Midbrain (tissue), 1 donor: ENCODE measurements around the gene SNX24.
"Not testable (repeated sequence)": the region's sequence is repeated elsewhere in the genome, so short reads cannot be mapped to it uniquely, and the experiment has no call there.

Experiments used
- DNase-seq: peaks from one replicate; lab custom pipeline; 2025; lab: John Stamatoyannopoulos, UW

SNX24 gene, protein sequence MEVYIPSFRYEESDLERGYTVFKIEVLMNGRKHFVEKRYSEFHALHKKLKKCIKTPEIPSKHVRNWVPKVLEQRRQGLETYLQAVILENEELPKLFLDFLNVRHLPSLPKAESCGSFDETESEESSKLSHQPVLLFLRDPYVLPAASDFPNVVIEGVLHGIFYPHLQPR

GRCh38 chr5:122845229-122846050 is at the start of gene SNX24:
SNX24 (plus strand) TSS chr5:122845613; CDS start chr5:122845634, 21 bp downstream.
- peak; percentile 78 for DNase-seq

DNA sequence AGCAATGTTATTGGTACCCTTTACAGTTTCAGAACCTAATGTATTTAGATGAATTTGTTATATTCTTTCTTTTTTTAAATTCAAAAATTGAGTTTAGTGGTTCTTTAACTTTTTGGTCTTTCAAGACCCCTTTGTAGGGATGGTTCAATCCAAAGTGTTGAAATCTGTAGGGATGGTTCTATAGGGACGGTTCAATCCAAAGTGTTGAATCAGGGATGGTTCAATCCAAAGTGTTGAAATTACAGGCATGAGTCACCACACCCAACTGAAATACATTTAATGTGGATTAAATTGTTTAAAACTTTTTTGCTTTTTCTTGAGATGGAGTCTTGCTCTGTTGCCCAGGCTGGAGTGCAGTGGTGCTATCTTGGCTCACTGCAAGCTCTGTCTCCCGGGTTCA is 39.9 kb upstream of the SNX24 start:
- DNase-seq, result no peak

DNA sequence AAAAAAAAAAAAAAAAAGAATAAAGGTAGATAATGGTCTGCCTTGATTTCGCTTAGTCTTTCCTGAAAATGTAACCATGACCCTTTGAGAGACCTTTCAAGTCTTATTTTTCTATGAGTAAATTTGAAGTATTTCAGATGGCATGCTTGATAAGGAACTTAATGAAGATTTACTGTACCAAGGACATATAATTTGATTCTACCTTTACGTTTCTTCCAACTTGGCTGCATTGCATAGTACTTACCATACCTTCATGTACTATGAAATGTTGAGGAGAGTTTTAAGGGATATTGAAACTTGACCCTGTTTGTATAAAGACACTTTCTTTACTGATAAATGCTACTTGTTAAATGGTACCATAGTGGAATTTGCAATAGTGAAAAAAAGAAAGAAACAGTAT is 35.0 kb upstream of the SNX24 start:
- DNase-seq, result no peak

- no peak for DNase-seq
Measured at GRCh38 chr5:122815218-122815767, 30.1 kb upstream of the SNX24 start.

DNA sequence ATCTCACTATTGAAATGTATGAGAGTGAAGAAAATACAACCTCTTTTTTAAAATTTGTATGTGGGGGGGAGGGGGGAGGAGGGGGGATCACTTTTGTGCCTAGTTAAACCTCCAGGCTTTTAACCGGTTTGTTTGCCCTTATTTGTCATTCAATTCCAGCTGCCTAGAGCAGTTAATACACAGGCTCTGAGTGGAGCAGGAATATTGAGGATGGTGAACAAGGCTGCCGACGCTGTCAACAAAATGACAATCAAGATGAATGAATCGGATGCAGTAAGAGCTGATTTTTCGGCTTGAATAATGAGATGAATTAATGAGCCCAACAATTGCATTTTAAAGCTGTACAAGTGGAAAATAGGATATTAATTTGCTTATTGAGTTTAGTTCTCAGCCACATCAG is 28.7 kb upstream of the SNX24 start:
- no peak for DNase-seq

DNA sequence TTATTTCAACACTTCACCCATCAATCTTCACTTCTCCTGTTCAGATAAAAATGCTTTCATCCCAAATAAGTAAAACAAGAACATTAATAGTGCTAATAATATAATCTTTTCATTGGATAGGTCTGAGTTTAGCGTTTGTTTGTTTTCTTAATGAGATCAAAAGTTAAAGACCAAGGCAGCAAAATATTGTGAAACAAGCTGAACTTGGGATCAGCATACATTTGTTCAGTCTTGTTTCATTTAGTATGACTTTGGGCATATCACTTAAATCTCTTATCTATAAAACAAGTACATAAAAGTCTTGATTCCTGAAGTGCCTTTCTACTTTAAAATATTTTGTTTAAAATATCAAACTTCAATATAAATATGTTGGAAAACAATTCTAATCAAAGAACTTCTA is 13.4 kb upstream of the SNX24 start:
- DNase-seq, result no peak

DNA sequence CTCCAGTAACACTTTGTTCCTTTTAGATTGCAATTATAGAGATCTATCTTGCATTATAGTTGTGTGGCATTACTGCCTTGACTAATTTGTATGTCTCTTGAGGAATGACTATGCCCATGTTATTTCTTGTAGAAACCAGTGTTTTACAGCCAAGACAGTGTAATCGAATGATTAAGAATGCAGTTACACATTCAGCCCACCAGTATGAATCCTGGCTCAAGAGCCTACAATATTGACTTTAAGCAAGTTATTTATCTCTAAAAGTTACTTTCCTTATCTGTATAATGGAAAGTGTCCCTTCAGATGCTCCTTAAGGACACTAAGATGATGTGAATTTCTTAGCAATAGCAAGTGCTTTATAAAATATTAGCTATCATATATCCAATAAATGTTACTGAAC is 9.7 kb upstream of the SNX24 start:
- no peak for DNase-seq

DNA sequence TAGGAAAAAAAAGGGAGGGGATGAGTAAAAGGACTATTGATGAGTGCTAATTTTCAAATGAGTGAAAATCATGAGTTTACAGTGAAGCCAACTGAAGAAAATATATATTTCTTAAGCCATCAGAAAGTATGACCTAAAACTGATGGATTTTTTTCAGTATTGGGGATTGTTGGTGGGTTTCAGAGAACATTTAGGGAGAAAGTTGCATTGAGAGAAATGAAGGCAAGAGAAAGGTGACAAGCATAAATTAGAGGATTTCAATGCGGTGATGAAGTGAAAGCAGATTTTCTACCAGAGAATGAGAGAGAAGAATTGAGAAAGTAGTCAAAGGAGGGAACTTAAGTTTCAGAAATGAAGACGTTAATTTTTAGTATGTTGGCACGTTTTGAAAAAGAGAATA is 8.5 kb upstream of the SNX24 start:
- no peak for DNase-seq

GRCh38 chr5:122839731-122840130 is 5.7 kb upstream of the SNX24 start:
- DNase-seq, result no peak

GRCh38 chr5:122842016-122842580 is 3.3 kb upstream of the SNX24 start:
- DNase-seq, result no peak

DNA sequence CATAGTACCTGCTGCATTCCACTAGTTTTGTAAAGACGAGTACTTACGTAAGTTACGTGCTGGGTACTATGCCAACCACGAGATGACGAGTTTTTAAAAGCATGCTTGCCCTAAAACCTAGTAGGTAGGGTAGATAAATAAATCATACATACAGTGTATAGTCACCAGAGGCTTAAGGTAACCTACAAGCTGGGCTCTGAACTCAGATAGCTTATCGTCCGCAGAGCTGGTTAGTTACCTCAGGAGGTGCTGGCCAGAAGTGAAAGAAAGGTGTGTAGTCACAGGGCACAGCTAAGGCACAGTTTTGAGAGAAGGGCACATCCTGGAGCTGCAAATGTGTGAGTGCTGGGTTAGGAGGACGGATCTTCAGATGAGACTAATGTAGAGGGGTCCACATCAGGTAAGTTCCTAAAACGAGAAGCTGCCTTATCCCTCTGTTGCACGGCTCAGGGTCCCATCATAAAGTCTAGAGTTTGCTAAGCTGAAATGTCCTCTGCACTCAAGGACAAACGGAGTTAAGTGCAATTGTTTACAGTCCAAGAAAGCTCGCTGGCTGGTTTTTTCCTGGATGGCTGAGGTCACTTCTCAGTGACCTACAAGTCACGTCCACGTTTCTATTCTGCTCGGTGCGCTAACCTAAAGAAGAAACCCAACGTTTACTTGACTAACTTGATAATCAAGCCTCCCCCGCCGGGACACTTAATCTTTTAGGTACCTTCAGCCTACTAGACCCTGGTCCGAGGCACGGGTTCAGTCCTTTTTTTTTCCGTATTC is 1.1 kb upstream of the SNX24 start:
- no peak for DNase-seq

DNA sequence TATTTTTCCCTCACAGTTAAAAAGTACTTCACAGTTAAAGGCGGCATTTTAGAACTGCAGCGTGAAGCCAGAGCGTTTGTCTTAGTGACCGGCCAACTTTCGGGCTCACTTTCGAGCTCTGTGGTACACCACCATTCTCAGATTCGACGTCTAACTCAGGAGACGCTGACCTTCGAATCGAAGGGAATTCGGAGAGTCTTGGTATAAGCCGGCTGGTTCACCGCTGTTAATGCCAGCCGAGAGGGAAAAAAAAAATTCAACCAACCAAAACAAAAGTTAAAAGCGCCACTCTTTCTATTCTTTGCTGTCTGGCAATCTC is 544 bp upstream of the SNX24 start:
- DNase-seq, result no peak

DNA sequence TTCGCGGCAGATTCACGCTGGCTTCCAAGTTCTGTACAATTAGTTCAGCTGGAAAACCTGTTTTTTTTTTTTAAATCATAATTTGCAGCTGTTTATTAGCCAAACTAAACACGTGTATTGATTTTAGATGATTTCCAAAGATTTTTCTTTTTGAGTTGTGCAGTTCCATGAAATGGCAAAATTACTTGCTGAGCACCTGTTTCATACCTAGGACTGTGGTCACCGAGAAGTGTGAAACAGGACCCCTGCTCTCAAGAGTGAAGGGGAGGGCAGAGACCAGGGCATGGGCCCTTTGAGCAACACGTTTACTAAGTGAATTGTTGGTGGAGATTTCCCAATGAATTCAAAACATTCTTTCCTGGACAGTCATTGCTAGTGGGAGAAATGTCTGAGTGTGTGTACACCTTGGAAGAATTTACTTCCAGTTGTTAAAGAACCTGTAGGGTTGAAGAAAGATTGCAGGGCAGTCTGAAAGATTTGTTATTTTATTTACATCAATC is 688 bp downstream of the SNX24 start:
- DNase-seq, result no peak

DNA sequence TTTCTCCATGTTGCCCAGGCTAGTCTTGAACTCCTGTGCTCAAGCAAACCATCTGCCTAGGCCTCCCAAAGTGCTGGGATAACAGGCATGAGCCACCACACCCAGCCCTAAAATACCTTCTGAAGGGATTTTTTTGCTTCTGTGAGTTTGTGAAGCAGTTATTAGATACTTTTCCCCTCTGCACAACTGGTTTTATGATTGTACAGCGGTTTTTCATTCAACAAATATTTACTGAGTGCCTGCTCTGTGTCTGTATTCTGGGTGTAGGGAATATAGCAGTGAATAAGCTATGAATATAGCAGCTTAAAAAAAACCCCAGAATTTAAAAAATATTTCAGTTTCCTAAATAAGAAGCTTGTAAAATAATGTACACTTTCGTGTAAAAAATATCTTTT is 2.3 kb downstream of the SNX24 start:
- no peak for DNase-seq

- no peak for DNase-seq
Measured at GRCh38 chr5:122849771-122850170, 4.4 kb downstream of the SNX24 start.

DNA sequence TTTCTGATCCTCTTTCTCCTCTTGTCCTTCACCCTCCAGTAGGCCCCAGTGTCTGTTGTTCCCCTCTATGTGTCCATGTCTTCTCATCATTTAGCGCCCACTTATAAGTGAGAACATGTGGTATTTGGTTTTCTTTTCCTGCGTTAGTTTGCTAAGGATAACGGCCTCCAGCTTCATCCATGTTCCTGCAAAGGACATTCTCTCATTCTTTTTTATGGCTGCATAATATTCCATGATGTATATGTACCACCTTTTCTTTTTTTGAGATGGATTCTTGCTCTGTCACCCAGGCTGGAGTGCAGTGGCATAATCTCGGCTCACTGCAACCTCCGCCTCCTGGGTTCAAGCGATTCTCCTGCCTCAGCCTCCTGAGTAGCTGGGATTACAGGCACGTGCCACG is 12.1 kb downstream of the SNX24 start:
- DNase-seq, result not testable (repeated sequence)

DNA sequence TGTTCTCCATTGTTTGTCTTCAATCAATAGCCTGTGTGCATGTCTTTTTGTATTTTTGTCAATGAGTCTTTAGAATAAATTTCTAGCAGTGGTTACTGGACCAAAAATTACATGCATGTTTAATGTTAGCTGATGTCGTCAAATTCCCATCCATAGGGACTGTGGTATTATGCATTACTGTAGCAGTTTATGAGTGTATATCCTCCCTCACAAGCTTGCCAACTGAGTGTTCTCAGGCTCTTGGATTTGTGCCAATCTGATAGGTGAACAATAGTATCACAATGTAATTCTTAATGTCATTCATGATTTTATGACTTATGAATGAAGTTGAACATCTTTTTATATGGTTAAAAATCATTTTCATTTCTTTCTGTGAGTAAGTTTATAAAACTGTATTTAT is 13.0 kb downstream of the SNX24 start:
- DNase-seq, result no peak

- no peak for DNase-seq
Measured at GRCh38 chr5:122863240-122863639, 17.8 kb downstream of the SNX24 start.

DNA sequence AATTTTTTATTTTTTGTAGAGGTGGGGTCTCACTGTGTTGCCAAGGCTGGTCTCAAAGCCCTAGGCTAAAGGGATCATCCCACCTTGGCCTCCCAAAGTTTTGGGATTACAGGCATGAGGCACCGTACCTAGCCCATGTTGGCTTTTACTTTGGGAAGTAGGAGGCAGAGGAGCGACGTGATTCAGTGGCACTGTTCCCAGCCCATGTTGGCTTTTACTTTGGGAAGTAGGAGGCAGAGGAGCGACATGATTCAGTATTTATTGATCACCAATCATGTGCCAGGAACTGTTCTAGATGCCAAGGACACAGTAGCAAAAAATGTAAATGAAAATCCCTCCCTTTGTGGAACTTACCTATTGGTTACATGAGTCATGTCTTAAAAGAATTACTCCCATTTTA is 18.3 kb downstream of the SNX24 start:
- no peak for DNase-seq

GRCh38 chr5:122864400-122864799 is 19.0 kb downstream of the SNX24 start:
- no peak for DNase-seq

DNA sequence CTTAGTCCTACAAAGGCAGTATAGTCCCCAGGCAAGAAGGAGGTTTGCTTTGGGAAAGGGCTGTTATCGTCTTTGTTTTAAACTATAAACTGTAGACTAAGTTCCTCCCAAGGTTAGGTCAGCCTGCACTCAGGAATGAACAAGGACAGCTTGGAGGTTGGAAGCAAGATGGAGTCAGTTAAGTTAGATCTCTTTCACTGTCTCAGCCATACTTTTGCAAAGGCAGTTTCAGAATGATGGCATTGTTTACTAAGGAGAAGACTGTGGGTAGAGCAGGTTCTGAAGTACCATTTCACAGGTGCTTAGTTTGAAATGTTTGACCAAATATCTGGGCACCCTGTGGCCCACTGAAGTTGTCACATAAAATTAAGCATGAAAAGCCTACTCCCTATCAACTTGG is 19.4 kb downstream of the SNX24 start:
- DNase-seq, result no peak

DNA sequence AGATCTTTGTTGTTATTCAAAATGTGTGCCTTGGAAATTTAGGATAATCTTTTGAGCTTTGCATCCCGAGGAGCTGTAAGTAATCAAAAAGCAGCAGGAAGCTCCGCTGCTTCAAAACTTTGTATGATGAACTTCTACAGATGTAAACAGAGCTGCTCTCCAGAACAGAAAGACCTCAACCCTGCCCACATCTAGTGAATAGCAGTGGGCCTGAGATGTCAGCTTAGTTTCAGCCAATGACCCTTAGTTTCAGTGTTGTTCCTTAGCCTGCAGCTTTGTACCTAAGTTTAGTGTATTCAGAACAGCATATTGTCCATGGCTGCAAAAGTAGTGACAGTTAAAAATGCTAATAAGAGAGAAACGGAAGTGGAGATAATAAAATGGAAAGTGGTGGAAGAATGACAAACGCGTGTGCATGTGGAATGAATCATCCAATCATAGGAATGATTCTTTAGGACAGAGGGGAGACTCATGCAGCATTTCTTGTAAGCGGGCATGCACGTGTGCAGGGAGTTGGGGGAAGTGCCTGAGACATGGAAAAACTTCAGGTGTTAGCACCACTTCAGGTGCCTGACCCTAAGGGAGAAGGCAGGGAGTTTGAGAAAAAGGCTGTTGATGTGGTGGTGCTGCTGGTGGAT is 24.9 kb downstream of the SNX24 start:
- DNase-seq, result no peak
